ENCODE results near the gene MAGI1. TPM values are rescaled to one million over a fixed set of nuclear protein-coding genes. Genes with fewer than 3 reads are reported as not detected.

The MAGI1 gene
- total RNA-seq, 6 donors from 2014 or later: 33.0 to 72.9 (median 62.4) TPM

DNA sequence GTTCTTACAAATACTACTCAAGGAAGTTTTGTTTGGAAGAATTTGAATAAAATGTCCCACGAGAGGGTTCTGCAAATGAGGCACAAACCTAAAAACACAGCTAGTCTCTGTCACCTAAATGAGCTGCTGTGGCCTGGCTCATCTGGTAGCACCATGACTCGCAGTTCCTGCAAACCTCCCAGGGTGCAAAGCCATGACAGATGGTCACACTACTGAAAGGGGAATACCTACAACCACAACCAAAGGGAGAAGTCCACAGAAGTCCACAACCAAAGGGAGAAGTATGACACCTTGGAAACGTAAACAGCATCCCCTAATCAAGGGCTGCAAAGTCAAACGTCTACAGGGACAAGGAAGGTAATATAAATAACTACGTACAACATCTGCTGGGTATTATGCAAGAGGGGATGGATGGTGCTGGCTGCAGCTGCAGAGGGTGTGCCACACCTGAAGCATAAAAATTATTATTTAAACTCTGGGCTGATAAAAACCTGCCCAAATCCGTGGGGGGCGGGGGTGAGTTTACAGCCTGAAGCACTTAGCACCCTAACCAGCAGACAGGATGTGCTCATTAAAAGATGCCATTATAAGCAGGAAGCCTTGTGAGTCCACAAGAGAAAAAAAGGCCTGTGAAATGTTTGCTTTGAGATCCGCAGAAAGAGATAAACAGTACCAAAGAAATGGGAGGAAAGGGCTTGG lies 184.0 kb downstream of the MAGI1 start:
- no peak overlapping the region for H3K27ac ChIP-seq

DNA sequence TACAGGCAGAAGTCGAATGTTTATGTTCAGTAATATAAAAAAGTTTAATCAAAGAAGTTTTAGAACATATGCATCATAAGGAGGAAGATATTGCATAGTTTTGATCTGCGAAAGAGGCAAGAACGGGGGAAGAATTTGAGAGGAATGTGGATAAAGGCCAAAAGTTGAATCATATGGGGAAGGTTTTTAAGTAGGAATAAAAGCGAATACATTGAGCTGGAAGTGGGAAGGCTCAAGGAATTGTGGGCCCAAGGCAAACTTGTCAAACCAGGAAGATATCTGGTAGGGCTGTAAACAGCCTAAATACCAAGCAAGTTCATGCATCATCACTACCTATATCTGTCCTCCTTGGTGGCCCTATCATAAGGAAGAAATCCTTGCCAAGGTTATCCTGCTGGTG lies 186.9 kb downstream of the MAGI1 start:
- no peak for DNase-seq
- Histone ChIP-seq H3K36me3 (no peaks in the 10 kb centered on the region), H3K27me3 (no peaks in the 10 kb centered on the region), H3K4me1 (peaks cover 0 to 19% (median 5%) of the 10 kb centered on the region in 4 donors), H3K9me3 (no peaks in the 10 kb centered on the region), H3K27ac (no peak overlapping the region), H3K4me3 (no peak overlapping the region)
- 69 to 82% methylated on average over 4 of the region's 4 CpGs for WGBS, 2 donors
- ATAC-seq (ENCODE audit: low FRiP score in 2 of 2): no peak
- TF ChIP-seq POLR2A (IDR thresholded peaks at IDR 0.05): no peak
- no peak for TF ChIP-seq EP300 (IDR thresholded peaks at IDR 0.05)
- TF ChIP-seq POLR2AphosphoS5 (IDR thresholded peaks at IDR 0.05): no peak
- TF ChIP-seq, protein P1, sequence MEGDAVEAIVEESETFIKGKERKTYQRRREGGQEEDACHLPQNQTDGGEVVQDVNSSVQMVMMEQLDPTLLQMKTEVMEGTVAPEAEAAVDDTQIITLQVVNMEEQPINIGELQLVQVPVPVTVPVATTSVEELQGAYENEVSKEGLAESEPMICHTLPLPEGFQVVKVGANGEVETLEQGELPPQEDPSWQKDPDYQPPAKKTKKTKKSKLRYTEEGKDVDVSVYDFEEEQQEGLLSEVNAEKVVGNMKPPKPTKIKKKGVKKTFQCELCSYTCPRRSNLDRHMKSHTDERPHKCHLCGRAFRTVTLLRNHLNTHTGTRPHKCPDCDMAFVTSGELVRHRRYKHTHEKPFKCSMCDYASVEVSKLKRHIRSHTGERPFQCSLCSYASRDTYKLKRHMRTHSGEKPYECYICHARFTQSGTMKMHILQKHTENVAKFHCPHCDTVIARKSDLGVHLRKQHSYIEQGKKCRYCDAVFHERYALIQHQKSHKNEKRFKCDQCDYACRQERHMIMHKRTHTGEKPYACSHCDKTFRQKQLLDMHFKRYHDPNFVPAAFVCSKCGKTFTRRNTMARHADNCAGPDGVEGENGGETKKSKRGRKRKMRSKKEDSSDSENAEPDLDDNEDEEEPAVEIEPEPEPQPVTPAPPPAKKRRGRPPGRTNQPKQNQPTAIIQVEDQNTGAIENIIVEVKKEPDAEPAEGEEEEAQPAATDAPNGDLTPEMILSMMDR (IDR thresholded peaks at IDR 0.05): no peak

More for the DNA sequence above, 184.0 kb downstream of the MAGI1 start:
- H3K4me3 ChIP-seq: no peak overlapping the region
- TF ChIP-seq POLR2AphosphoS5 (IDR thresholded peaks at IDR 0.05): no peak
- TF ChIP-seq, protein P1 (IDR thresholded peaks at IDR 0.05): no peak
- TF ChIP-seq EP300 (IDR thresholded peaks at IDR 0.05): no peak
- TF ChIP-seq POLR2A (IDR thresholded peaks at IDR 0.05): no peak
- no peak for ATAC-seq (ENCODE audit: low FRiP score in 2 of 2)
- H3K27me3 ChIP-seq: no peaks in the 10 kb centered on the region
- H3K9me3 ChIP-seq: no peaks in the 10 kb centered on the region
- H3K36me3 ChIP-seq: no peaks in the 10 kb centered on the region
- DNase-seq: no peak
- WGBS, 2 donors: 57% methylated on average over 8 of the region's 8 CpGs
- H3K4me1 ChIP-seq: peaks cover 0 to 14% (median 5%) of the 10 kb centered on the region in 4 donors

DNA sequence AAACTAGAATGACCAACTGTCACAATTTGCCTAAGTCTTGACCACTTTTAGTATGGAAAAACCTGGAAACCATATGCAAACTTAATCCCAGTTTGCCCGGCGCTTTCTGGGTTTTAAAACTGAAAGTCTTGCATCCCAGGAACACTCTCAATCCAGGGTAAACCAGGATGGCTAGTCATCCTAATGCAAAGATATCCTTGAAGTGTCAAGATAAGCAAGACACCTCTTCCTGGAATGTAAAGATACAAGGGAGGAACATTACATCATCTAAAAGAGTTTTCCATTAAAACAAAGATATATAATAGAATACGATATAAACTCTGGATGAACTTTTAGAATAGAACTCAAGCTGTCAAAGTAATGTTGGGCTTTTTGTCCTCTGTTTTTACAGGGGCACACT lies 188.5 kb downstream of the MAGI1 start:
- H3K4me1 ChIP-seq: peaks cover 0 to 16% (median 5%) of the 10 kb centered on the region in 4 donors
- WGBS, 2 donors: 89 to 100% methylated on average over 3 of the region's 3 CpGs
- H3K36me3 ChIP-seq: no peaks in the 10 kb centered on the region
- H3K4me3 ChIP-seq: no peak overlapping the region
- H3K27ac ChIP-seq: no peak overlapping the region
- no peaks in the 10 kb centered on the region for H3K9me3 ChIP-seq
- ATAC-seq (ENCODE audit: low FRiP score in 2 of 2) (no peak), DNase-seq (no peak)
- no peaks in the 10 kb centered on the region for H3K27me3 ChIP-seq
- TF ChIP-seq EP300 (IDR thresholded peaks at IDR 0.05): no peak
- no peak for TF ChIP-seq POLR2AphosphoS5 (IDR thresholded peaks at IDR 0.05)
- TF ChIP-seq, protein P1 (IDR thresholded peaks at IDR 0.05): no peak
- TF ChIP-seq POLR2A (IDR thresholded peaks at IDR 0.05): no peak

DNA sequence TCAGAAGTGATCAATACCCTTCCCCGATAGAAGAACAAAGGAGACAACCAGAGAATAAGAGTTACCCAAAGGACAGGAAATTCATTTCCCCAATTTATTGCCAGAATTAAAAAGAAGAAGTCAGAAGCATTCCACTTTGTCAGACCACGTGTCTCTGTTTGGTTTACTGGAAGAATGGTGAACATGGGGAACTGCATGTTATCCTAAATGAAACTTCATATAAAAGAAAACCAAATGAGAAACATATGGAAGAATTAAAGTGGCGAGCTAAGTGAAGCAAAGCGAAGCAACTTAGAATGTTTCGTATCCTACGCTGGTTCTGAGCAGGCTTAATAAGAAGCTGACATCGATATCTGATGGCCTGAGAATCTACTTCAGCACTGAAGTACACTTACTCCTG lies 190.7 kb downstream of the MAGI1 start:
- no peak for ATAC-seq (ENCODE audit: low FRiP score in 2 of 2)
- Histone ChIP-seq H3K4me1 (peaks cover 0 to 16% (median 5%) of the 10 kb centered on the region in 4 donors), H3K27ac (no peak overlapping the region), H3K27me3 (no peaks in the 10 kb centered on the region), H3K9me3 (no peaks in the 10 kb centered on the region), H3K4me3 (no peak overlapping the region), H3K36me3 (no peaks in the 10 kb centered on the region)
- DNase-seq: no peak
- 69% methylated on average over 7 of the region's 7 CpGs for WGBS, 2 donors
- no peak for TF ChIP-seq EP300 (IDR thresholded peaks at IDR 0.05)
- TF ChIP-seq POLR2A (IDR thresholded peaks at IDR 0.05): no peak
- no peak for TF ChIP-seq POLR2AphosphoS5 (IDR thresholded peaks at IDR 0.05)
- TF ChIP-seq, protein P1 (IDR thresholded peaks at IDR 0.05): no peak

DNA sequence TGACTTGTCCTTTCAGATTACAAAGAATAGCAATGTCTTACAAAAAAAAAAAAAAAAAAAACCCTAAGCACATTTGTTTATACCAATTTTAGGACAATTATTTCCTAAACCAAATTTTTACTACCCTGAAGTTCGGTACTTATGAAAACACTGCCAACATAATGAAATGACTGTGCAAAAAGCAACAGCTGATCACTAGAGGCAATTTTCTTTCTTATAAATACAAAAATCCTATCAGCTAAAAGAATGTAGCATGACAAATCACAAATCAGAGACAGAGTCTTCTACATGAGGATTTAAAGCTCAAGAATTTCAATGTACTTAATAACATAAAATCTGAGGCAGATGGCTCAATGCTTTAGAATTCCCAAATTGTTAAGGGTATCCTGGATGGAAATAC lies 191.8 kb downstream of the MAGI1 start:
- no peak for ATAC-seq (ENCODE audit: low FRiP score in 2 of 2)
- 62 to 83% methylated on average over 1 of the region's 1 CpG for WGBS, 2 donors
- Histone ChIP-seq H3K27me3 (no peaks in the 10 kb centered on the region), H3K36me3 (no peaks in the 10 kb centered on the region), H3K4me1 (peaks cover 0 to 14% (median 5%) of the 10 kb centered on the region in 4 donors), H3K27ac (no peak overlapping the region), H3K4me3 (no peak overlapping the region), H3K9me3 (no peaks in the 10 kb centered on the region)
- no peak for DNase-seq
- TF ChIP-seq POLR2A (IDR thresholded peaks at IDR 0.05) (no peak), EP300 (IDR thresholded peaks at IDR 0.05) (no peak), POLR2AphosphoS5 (IDR thresholded peaks at IDR 0.05) (no peak)
- TF ChIP-seq, protein P1 (IDR thresholded peaks at IDR 0.05): no peak
